Measurements from ENCODE around the gene HAPLN3.

Gene HAPLN3

DNA sequence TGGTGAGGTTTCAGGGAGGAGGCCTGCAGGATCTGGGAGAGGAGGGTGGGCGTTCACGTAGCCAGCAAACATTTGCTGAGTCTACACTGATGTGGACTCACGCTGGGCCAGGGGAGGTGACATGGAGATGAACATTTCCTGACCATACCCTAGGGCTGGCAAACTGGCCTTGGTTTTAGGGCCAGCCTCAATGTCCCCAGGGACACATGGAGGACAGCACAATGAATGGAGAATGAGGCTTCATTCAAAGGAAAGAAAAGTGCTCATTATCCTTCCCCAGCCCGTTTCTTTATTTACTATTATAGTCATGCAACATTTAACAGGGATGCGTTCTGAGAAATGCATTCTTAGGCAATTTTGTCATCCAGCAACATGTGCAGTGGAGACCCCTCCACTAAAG lies 65.3 kb downstream of the HAPLN3 start:
- in situ Hi-C loops (cut with HindIII; ENCODE audit: low sequenced_read_pairs) = no loop called here

DNA sequence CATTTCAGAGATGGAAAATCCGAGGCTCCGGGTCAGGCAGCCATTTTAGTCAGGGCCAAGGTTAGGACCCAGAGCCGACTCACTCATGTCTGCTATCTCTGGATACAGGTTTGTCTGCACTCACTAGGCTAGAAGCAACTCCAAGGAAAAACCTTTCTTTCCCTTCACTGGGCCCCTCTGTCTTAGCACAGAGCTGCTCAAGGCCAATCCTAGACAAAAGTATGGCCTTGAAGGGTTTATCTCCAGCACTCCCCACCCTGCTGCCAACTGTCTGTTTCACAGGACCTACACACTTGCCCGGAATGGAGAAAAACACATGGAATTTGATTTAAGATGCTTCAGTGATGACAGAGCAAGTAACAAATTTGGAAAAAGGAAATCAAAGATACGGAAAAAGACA lies 66.6 kb downstream of the HAPLN3 start:
- TF ChIP-seq, protein P1, sequence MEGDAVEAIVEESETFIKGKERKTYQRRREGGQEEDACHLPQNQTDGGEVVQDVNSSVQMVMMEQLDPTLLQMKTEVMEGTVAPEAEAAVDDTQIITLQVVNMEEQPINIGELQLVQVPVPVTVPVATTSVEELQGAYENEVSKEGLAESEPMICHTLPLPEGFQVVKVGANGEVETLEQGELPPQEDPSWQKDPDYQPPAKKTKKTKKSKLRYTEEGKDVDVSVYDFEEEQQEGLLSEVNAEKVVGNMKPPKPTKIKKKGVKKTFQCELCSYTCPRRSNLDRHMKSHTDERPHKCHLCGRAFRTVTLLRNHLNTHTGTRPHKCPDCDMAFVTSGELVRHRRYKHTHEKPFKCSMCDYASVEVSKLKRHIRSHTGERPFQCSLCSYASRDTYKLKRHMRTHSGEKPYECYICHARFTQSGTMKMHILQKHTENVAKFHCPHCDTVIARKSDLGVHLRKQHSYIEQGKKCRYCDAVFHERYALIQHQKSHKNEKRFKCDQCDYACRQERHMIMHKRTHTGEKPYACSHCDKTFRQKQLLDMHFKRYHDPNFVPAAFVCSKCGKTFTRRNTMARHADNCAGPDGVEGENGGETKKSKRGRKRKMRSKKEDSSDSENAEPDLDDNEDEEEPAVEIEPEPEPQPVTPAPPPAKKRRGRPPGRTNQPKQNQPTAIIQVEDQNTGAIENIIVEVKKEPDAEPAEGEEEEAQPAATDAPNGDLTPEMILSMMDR (IDR thresholded peaks at IDR 0.05; ENCODE audit: low read depth, low read length) = no peak
- in situ Hi-C loops (cut with HindIII; ENCODE audit: low sequenced_read_pairs) = no loop called here
- H3K4me3 ChIP-seq (ENCODE audit: low read depth, low read length) = no peak overlapping the region
- DNase-seq (ENCODE audit: low read depth, low spot score) = no peak

More for the DNA sequence above, 65.3 kb downstream of the HAPLN3 start:
- TF ChIP-seq, protein P1 (IDR thresholded peaks at IDR 0.05; ENCODE audit: low read depth, low read length) = no peak
- H3K4me3 ChIP-seq (ENCODE audit: low read depth, low read length) = no peak overlapping the region
- no peak for DNase-seq (ENCODE audit: low read depth, low spot score)

Data from astrocyte of the spinal cord (primary cell).